ENCODE results near the gene HIVEP3.

GRCh38 chr1:41799723-41800122 lies 119.0 kb downstream of the HIVEP3 start:
- TF ChIP-seq CTCF (conservative IDR thresholded peaks at IDR 0.05) (no peak), EZH2 (IDR thresholded peaks at IDR 0.05; ENCODE audit: low read depth) (no peak)
